HG03095 (cell line): ENCODE results near the gene ALDOC.
A peak's percentile ranks its signal among the peaks of the same experiment; 100 is the strongest.
"Not testable (repeated sequence)": the region's sequence is repeated elsewhere in the genome, so short reads cannot be mapped to it uniquely, and the experiment has no call there.

Experiments
- ATAC-seq: cut with Tn5 transposase; IDR thresholded peaks from one replicate; pipeline ENCODE4 v1.9.1; 2021; ENCODE audit warnings: moderate library complexity; ENCODE audit not compliant: unreplicated experiment

ALDOC gene

DNA sequence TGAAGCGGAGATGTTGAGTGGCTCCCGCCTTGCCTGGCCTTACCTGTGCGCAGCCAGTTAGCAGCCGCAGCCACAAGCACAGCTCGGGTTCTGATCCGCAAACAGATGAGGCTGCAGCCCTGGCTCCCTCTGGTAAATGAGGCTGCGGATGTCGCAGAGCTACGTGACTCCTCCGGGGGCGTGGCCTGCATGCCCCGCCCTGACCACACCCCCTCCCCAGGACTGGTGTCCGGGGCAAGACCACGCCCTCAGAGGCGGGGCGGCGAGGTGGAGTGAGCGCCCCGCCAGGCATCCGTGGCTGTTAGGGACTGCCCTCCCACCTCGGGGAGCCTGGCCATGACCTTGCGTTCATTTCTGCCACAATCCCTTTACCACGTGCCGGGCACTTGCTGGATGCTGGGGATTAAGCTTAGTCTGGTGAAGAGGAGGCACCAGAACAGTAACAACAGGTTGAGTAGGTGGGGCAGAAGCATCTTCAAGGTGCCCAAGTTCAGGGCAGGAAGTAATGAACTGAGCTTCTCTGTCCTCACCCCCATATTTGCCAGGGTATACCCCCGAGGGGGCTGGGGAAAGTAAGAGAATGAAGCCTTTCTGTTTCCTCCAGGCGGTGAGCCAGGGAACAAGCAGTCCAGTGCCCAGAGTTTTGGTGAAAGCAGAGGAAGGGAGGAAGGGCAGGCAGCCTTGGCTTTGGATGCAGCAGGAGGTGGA, at the start of gene ALDOC:
Gene ALDOC (minus strand): TSS at position 138 of the 708 bp plus-strand sequence. CDS start 1,363 bp downstream, outside the sequence.
- peak; percentile 74 for ATAC-seq

DNA sequence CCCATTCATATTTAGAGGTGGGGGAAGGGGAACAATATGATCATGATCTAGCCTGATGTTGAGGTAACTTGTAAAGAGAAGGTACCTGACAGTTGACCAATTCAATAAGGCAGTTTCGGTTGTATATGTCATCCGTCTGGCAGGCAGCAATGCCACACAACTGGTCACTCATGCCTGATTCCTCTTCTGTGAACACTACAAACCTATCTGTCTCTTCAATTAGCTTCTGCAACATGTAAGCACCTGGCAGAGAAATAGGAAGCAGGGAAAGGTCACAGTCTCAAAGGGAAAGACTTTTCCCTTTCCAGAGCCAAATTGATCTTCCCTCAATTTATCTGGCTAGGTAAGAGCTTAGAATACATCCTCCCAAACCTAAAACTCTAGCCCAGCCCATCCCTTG, 47.5 kb upstream of the ALDOC start:
- no peak for ATAC-seq

DNA sequence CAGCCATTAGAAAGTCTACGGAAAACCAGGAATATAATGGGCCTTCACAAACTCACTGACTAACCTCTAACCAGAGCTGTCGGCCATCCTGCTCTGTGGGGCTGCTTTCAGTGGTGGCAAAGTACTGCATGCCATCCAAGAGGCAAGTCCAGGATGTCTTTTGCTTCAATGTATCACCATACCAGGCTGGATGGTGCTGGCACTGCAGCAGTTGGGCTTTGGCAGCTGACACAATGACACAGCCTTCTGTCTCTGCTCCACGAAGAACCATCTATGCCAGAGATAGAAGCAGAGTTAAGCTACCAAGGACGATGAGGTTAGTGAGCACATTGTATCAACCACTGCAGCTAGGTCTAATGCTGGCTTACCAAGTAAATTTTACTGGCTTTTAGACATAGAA, 47.0 kb upstream of the ALDOC start:
- no peak for ATAC-seq

DNA sequence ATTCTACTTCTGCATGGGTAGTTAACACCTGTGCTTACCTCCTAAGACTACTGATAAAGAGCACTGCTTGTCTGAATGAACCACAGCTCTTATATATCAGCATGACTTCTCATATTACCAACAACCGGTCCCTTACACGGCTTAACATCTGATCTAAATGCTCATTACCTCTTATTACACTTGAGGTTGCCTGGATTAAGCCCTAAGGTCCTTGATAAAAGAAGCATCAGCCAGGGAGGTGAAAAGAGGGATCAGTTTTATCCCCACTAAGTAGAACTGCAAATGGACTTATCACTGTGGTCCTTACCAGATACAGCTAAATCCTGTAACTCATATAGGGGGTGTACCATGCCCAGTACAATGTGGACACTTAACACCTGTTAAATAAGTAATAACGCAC, 45.5 kb upstream of the ALDOC start:
- ATAC-seq: no peak

DNA sequence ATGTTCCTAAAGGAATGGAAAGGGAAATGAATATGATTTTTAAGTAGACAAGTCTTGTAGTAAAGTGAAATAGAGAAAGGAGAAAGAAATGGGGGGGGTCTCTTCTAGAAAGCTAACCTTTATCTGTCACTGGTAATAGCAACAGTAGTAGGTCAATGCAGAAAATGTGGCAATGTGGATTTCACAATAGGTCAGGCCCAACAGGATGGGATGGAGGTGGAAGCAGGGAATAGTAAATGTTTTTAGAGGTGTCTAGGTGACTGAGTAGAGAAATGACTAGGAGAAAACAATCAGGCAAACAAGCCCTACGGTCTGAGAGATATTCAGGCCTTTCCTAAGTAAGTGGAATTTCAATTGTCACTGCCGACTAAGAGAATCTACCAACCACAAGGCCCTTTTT, 43.3 kb upstream of the ALDOC start:
- no peak for ATAC-seq

DNA sequence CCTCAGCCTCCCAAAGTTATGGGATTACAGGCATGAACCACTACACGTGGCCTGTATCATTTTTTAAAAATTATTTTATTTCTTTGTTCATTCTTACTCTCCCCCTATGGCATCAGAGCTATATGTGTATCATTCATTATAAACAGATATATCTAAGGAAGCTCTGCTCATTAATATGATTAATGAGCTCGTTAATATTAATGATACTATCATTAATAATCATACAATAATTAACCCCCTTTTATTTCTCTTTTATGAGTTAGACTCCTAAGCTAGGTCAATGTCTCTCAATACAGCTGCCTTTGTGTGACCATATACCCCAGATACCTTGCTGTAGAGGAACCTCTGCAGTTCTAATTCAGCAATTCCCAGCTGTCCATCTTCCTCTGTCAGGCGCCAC, 41.8 kb upstream of the ALDOC start:
- ATAC-seq: no peak

DNA sequence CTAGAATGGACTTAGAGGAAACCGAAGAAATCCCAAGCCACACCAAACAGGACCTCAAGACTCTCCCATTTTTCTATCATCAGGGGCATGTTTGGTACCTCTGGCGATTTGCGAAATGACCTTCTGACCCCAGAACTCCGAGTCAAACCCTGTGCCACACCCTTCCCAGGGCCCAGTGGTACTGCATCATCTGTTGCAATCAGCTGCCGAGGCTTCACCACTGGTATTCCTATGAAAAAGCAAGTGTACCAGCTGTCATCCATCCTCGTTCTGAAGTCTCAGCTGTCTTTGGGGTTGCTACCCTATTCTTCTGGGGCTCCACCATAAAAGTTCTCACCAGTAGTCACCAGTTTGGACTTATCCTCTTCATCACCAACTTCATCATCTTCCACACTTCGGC, 39.6 kb upstream of the ALDOC start:
- no peak for ATAC-seq

DNA sequence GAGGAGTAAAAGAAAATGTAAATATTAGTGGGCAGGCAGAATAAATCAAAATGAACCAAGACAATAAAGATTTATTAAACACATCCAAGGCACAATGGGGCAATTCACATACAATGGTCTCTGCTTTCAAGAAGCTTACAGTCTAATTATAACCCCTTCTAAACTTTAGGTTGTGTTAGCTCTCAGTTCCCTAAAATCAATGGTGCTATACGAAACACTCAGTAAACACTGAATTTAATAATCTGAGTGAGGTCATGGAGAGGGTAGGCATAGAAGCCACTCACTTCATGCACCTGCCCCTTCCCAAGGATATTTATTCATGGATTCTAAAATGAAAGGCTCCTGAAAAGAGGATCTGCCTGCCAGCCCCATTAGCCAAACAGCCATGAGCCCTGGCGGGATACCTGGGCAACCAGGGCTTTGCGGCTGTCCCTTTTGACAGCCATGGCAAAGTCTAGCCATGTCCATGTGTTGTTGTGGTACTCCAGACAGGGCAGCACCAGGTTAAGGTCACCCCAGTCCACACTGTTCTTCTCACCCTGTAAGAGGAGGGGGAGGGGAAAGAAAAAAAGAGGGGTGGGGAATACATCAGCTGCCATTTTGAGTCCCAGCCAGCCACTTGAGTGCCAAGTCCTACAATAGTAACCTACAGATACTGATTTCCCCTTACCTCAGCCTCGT, 38.7 kb upstream of the ALDOC start:
- no peak for ATAC-seq

DNA sequence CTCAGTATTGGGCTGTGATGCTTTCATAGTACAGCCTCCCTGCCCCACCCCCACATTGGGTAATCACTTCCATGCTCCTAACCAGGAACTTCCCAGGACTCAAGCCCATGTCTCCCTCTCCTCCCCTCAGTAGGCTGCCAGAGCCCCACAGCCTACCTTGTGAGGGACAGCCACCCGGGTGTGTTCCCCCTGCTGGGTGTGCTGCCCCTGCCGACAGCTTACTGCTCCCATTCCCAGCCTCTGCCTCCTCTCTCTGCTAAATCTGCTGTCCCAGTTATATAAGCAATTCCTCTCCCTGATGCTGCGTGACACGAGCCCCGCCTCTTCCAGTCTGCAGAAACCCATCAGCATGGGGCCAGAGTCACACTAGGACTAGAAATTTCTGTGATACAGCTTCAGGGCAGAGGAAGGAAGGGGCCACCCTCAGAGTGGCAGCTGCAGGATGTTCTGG, 37.3 kb upstream of the ALDOC start, which contains the start of gene RSKR:
Gene RSKR (minus strand): TSS at position 255 of the 451 bp plus-strand sequence. CDS start 24 bp downstream, at position 231.
- no peak for ATAC-seq

DNA sequence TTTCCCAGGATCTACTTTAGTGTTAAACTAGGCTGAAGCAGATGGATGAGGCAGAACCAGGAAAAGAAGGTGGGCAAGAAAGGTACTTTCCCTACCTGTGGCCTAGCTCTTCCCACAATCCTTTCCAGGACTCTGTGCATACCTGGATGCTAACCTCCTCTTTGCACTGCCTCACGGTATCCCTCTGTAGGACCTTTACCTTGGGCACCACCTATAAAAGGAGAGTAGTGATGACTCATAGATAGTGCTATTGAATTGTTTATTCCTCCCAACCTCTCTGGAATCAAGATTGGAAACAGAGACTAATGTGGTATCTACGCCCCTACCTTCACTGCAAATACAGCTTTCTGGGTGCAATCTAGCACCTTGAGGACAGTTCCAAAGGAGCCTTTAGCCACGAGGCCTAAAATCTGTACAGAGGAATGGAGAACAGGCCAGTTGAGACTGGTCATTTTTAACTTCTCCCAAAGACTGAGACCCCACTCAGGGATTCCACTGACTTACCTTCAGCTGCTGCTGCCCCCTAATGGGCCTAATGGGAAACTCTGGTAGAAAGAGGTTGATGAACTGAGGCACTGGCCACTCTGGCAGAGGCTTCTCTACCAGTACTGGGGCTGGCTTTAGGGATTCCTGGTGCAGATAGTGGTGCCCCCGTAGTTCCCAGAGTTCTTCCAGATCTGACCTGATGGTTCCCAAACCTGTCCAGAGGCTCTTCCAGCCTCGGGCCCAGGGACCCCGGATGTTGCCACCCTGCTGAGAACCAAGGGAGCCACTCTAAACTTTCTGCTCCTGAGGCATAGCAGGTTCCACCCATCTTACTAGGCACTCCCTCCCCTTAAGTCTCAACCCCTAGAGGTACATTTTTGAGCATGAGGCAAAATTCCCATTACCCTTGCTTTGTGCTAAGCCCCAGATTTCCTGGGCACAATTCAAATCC, 36.5 kb upstream of the ALDOC start:
- ATAC-seq: no peak

DNA sequence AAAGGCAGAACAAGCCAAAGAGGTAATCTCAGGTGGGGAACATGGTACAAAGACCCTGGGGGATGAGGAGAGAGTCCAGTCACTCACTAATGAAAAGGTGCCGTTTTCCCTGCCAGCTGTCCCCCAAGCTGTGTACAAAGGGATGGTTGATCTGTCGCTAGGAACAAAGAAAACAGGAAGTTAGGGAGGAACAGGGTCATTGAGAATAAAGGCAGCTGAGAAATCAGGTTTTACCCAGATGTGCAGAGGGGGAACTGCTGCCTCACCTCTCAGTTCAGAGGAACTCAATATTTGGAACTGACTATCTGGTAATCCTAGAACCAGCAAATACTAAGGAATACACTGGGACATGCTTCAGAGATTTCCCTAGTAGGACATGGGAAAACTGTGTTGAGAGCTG, 35.8 kb upstream of the ALDOC start:
- no peak for ATAC-seq

DNA sequence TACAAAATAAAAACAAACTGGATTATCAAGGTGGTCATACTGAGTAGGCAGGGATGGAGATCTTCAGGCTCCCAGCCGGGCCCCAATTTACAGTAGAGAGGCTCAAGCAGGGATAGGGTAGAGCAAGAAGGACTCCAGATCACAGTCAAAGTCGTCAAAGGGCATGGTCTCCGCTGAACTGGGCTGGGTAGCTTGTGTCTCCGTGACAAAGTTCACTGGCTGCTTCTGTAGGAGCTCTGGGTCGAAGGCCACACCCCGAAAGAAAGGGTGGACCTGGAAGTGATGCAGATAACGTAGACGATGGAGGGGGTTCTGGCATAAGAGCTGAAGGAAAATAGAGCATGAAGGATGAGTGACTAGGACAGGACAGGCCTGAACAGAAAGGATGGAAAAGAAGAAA, 33.7 kb upstream of the ALDOC start:
- ATAC-seq: no peak

DNA sequence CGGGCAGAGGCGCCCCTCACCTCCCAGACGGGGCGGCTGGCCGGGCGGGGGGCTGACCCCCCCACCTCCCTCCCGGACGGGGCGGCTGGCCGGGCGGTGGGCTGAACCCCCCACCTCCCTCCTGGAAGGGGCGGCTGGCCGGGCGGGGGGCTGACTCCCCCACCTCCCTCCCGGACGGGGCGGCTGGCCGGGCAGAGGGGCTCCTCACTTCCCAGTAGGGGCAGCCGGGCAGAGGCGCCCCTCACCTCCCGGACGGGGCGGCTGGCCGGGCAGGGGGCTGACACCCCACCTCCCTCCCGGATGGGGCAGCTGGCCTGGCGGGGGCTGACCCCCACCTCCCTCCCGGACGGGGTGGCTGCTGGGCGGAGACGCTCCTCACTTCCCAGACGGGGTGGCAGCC, 27.3 kb upstream of the ALDOC start:
- ATAC-seq: not testable (repeated sequence)

DNA sequence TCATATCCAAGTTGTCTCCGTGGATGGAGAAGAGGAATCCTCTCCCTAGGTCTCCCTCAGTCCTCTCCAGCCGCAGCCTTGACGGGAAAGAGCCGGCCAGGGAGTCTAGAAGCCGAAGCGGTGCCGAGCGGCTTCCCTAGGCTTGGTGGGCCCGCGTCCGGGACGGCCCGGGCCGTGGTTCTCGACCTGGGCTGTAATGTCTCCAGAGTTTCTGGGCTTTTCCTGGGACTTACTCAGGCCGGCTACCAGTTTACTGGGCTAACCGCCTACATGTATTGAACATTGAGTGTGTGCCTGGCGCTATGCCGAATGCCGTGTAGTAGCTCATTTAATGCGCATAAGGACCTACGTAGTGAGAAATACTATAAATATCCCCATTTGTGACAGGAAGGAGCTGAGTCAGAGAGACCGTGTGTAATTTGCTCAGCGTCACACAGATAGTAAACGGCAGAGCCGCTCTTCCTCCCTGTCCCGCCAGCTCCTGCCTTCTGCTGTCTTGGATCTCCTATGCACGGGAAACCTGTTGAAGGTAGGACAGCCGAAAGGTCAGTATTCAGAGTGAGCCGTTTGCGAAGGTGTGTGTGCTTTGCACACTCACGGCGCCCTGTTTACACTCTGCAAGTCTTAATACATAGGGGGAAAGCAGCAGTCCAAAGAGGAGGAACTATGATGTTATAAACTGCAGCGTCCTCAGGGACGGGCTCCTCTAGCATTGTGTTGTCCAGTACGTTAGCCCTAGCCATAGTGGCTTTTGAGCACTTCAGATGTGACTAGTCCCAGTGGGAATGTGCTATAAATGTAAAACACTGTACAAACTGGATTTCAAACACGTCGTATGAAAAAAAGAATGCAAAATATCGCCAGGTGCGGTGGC, 22.9 kb upstream of the ALDOC start:
- peak; percentile 37 for ATAC-seq

DNA sequence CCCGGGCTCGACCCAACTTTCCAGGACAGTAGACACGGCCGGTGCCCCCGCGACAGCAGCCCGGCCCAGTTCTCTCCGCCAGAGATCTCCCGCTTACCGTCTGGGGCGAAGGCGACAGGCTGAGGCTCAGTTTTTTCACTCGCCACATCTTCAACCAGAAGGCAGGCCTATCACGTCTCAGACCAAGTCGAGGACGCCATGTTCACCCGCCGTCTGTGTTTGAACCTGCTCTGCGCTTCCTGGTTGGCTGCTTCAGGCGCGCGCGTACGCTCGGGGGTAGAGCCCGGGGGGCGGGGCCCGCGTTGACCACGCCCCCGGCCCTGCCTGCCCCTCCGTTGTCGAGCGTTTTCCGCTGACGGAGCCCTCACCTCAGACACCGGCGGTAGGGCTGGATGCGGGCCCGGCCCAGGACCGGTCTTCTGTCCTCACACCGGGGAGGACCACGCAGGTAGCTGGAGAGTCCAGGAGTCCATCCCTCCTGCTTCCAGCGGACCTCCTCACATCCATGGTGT, 22.2 kb upstream of the ALDOC start, which contains the start of gene SPAG5:
Gene SPAG5 (minus strand): TSS at position 227 of the 512 bp plus-strand sequence. CDS start 79 bp downstream, at position 148.
- peak; percentile 78 for ATAC-seq

DNA sequence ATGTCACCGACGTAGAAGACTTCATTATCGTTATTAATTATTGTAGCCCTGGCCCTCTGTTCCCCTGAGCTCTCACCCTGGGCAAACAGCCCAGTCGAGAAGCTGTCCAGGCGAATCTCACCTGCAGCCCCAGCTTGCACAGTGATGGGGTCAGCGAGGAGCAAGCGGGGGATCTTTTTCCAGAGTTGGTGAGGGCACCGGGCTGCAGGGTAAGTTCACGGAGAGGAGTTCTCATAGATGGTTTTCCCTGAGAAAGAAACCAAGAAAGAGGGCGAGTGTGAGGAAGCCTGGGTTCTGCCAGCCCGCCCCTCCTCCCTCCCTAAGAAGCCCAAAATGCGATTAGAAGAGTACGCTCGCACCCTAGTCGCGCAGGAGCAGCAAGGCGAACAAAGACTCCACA, 21.7 kb upstream of the ALDOC start:
- no peak for ATAC-seq

DNA sequence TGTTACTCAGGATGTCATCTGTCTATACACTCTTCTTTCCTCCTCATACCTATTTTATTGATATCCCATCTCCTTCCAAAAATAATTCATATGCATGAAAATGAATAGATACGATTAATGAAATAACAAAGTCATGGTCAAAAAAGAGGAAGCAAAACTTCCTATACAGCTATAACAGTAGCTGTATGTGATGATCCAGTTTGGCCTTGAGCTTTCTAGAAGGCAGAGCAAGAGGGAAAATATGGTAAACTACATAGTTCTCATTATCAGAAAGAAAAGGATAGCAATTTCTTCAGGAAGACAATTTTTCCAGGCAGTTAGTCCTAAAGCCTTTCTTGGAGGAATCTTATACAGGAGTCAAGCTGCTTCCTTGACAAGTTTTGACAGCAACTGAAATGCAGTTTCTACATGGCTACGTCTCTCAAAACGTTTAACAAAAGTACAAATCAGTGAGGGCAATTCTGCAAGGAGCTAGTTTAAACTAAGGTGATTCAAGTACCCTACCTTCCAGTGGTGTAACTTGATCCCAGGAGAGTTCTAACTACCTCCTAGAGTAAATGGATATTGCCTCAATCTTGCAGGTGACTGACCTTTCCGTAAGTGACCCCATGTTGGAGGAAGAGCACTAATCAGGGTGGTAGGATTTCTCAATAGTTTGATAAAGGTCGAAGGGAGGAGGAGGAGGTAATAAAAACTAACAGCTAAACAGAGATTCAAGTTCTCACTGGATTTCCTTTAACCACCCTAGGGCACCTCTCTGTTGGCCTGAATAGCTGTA, 21.1 kb upstream of the ALDOC start:
- ATAC-seq: no peak

DNA sequence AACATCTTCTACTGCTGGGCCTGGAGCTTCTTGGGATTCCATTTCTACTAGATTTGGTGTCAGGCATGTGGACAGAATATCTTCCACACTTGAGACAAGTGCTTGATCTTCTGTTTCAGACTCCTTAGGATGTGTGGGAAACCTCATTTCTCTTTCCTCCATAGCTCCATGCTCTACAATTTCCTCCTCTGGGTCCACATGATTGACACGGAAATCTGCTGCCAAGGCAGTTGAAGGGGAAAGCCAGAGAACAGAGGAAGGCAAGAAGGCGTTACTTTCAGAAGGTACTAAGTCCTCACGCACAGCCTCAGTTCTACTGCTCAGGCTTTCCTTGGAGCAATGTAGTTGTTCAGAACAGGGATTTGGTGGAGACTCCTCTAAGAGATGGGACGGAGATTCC, 15.6 kb upstream of the ALDOC start:
- no peak for ATAC-seq

DNA sequence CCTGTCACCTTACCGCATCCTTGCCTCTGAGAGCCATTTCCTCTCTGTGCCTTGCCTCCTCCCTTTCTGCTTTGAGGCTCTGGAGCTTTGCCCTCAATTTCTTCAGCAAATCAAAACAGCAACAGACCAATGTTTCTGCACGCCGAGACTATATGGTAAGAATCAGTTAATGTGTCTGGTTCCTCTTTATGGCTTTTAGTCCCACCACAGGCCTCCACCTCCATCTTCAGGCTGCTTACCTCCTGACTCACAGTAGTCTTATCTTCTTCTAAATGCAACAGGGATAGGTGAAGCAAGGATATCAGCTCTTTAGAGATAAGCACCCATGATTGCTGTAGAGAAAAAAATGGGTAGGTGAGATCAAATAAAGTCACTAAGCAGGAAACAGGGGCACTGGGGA, 9.2 kb upstream of the ALDOC start:
- ATAC-seq: no peak
